Fibroblast of peridontal ligament (primary cell): ENCODE data around the gene VAV2.
"Not testable (repeated sequence)": the region's sequence is repeated elsewhere in the genome, so short reads cannot be mapped to it uniquely, and the experiment has no call there.

Experiments
- DNase-seq: peaks from one replicate; pipeline ENCODE4 v3.0.0-alpha.2; 2010; ENCODE audit errors: extremely low read depth

VAV2 gene

GRCh38 chr9:133996531-133997520 is 4.7 kb upstream of the VAV2 start:
- no peak for DNase-seq

DNA sequence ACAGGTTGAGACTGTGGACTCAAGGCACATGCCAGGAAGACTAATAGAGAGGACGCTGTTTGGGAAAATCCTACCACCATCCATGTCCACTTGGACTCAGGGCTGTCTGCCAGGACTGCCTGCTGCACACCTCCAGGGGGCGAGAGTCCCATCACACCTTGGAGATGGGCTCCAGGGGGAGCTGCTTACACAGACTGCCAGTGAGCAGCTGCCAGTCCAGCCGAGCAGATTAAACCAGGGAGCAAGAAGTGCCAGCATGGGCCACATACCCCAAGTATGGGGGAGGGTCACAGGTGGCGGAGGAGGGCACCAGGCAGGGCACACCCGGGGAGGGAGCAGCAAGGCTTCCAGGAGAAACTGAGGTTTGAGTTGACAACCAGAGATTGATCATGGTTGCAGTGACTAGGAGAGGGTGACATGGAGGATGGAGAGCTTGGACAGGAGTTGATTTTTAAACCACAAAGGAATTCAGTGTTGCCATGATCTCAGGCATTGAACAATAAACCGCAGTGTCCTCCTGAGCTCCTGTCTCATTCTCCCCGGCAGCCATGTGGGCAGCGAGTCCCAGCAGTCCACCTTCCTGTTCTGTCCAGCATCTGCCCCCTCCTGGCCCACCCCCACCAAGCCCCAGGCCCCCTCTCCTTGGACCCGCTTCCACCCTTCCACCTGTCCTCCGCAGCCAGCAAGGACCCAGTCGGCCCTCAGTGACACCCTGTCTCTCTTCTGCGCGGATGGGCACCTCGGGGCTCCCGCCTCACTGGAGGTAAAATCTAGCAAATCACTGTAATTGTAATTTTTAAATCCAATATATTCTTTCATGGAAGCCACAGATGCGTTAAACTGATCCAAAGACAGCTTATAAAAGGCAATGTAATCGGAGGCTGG is 3.1 kb upstream of the VAV2 start:
- peak; percentile 13 for DNase-seq

GRCh38 chr9:133994353-133995011 is 2.4 kb upstream of the VAV2 start:
- peak; percentile 54 for DNase-seq

DNA sequence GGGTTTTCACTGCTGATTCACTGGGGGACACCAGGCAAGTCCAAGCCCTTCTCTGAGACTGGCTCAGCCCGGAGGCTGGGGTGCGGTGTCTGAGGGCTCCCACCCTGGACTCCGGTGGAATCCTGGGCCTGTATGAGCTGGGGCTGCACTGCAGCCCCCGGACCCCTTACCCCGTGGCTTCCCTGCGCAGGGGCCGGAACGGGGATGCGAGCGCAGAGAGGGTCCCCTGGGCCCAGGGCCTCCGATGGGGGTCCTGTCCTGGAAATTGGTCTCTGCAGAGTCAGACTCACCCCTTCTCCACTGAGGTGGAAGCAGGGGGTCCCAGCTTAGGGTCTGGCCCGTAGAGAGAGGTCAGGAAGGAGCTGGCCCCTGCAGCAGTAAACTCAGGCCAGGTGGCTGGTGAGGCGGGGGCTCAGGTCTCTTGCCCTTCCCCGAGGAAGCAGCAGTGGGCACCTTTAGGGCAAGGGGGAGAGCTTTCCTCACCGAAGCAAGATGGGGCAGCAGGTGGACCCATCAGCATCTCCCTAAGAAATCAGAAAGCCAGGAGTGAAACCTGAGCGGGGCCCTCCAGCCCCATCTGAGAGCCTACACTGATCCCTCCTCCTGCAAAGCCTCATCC is 1.6 kb upstream of the VAV2 start:
- no peak for DNase-seq

- peak; percentile 88 for DNase-seq
Observed at GRCh38 chr9:133992780-133993634, 883 bp upstream of the VAV2 start.

GRCh38 chr9:133991214-133991921 is 756 bp downstream of the VAV2 start:
- no peak for DNase-seq

- DNase-seq: peak; percentile 70
Observed at GRCh38 chr9:133990366-133991213, 1.5 kb downstream of the VAV2 start.

- no peak for DNase-seq
Observed at GRCh38 chr9:133989625-133990365, 2.3 kb downstream of the VAV2 start.

- not testable (repeated sequence) for DNase-seq
Observed at GRCh38 chr9:133988771-133989170, 3.4 kb downstream of the VAV2 start.

DNA sequence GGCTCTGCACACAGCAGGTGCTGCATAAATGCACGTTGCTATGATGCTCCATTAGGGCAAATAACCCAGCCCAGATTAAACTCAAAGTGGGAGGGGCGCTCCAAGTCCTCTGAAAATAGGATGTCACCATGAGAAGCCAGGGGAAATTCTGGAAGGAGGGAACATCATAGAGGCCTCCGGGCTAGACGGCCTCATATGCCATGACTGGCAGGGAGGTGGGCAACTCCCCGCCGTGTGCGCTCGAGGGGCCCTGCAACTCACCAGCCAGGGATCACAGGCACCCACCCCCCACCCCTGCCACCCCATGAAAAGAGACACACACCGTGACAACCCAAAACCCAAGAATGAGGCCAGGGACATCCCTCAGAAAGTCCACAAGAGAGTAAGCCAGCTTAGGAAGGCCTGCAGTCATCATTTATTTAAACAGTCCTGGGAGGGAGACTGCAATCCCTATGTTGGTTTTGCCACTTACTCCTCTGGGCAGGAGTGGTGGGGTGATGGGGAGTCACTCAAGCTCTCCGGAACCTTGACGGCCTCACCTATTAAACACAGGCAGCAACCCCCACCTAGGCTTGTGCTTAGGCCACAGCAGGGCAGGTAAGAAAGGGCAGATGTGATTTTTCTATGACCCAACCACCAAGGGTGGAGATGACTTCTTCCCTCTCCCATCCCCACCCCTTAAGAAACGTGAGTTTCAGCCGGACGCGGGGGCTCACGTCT is 4.0 kb downstream of the VAV2 start:
- DNase-seq: no peak

DNA sequence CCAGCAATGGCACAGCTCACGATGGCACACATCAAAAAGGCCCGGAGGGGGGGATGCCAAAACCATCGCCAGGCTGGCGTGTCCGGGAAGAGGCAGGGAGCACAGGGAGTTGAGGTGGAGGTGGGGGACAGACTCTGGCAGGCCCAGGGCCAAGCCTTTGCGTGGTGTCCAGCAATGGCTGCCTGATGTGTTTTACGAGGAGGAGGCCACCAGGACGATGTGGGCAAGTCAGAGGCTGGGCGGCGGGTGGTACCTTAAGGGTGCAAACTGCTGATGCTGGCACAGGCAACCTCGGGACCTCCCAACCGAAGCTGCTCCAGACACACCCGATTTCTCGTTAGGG is 4.7 kb downstream of the VAV2 start:
- DNase-seq: no peak

DNA sequence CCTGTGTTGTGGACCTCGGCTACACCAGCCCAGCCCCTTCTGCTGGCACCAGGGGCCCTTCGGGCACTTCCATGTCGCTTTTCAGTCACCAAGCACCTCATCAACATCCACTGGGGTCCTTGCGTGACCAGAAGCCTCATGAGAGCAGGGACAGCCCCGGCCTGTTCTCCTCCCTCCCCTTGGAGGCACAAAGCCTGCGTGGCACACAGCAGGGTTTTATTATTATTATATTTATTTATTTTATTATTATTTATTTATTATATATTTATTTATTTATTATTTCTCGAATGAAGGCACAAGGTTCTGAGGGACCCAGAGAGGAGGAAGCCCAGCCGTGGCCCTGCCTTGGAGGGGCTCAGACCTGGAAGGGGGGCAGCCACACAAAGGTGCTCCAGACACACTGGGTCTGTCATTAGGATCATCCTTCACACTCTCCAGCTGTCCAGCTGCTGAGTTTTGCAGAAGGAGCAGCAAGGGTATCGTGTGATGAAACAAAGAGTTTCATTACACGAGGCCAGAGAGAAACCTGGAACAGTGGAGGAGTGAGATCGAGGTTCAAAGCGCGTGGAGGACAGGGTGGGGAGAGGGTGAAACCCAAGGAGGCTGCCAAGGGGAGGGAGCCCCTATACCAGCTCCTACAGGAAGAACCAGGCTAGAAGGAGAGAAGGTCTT is 5.2 kb downstream of the VAV2 start:
- no peak for DNase-seq

DNA sequence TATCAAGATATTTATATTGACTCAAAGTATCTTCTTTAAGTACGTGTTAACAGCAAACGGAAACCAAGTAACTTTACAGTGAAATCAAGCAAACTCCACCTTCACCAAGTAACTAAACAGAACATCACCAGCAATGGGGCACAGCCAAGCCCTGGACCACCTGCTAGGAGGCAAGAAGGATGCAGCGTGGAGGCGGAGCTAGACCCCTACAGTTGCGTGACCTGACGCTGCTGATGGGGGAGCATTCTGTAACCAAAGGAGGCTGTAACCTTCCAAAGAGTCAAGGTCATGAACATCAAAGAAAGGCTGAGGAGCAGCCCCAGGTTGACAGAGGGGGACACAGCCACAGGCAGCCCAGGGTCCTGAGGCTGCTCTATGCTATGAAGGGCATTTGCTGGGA is 6.1 kb downstream of the VAV2 start:
- no peak for DNase-seq

- DNase-seq: no peak
Observed at GRCh38 chr9:133982971-133983720, 9.0 kb downstream of the VAV2 start.

- no peak for DNase-seq
Observed at GRCh38 chr9:133981958-133982681, 10.0 kb downstream of the VAV2 start.

DNA sequence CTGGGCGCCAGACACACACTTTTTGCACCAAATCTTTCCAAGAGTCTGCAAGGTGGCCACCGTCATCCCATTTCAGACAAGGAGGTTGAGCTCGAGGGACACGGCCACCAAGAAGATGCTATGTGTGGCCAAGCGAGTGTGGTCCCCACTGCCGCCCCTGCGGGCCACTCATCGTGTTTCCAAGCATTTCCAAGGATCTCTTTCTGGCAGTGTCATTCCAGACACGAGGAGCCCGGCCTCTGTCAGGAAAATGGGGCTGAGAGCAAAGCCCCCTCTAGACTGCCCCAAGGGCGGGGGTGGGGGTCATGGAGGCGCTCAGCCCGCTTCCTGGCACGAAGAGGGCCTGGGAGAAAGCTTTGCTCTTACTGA is 10.6 kb downstream of the VAV2 start:
- DNase-seq: no peak
